K562 (cell line): ENCODE data around the gene LAMA5.

Source experiments
- ARID3B ChIP-seq: fragments of 250-450 bp; sonication (Bioruptor Pico); IDR thresholded peaks from 2 replicates; pipeline ENCODE4 v1.4.0; 2020; ENCODE audit warnings: borderline replicate concordance
- CREB5 ChIP-seq: fragments of 250-450 bp; sonication (Bioruptor Pico); IDR thresholded peaks from 2 replicates; pipeline ENCODE4 v1.5.0; 2020; ENCODE audit warnings: mild to moderate bottlenecking
- ELF1 ChIP-seq: fragments of 200-800 bp; sonication (Bioruptor generic); IDR thresholded peaks from 2 replicates; pipeline ENCODE4 v1.6.1; 2016; ENCODE audit warnings: missing genetic modification characterization, missing compliant biosample characterization
- EZH2 ChIP-seq: IDR thresholded peaks from 2 replicates; pipeline ENCODE4 v1.6.1; 2012; ENCODE audit warnings: low read depth, mild to moderate bottlenecking, inconsistent platforms, low read length, borderline replicate concordance
- JUND ChIP-seq, 2 experiments: IDR thresholded peaks; 2 replicates in 1 of 2; 3 replicates in 1 of 2; pipeline ENCODE4 v1.6.1; 2011; ENCODE audit warnings: borderline replicate concordance in 2 of 2, low read depth in 2 of 2, low read length in 2 of 2, improper control_type of control experiment in 1 of 2, missing biosample characterization in 1 of 2, missing genetic modification characterization in 1 of 2, missing genetic modification reagents in 1 of 2
- MAFG ChIP-seq: fragments of 450-650 bp; conservative IDR thresholded peaks from 2 replicates; pipeline ENCODE4 v1.6.1; 2016; ENCODE audit warnings: missing genetic modification characterization, missing compliant biosample characterization
- MAZ ChIP-seq, 2 experiments: fragments of 450-650 bp in 1 of 2; sonication (generic) in 1 of 2; formaldehyde crosslinking; IDR thresholded peaks in 1 of 2; conservative IDR thresholded peaks in 1 of 2; 2 replicates each; pipeline versions ENCODE4 v1.4.0 to v1.5.0; 2020; ENCODE audit warnings: mild to moderate bottlenecking in 1 of 2, missing genetic modification reagents in 1 of 2
- PTRF ChIP-seq: fragments of 450-650 bp; IDR thresholded peaks from 2 replicates; pipeline ENCODE4 v1.6.1; 2016; ENCODE audit warnings: mild to moderate bottlenecking, missing genetic modification characterization, missing compliant biosample characterization
- TBP ChIP-seq: optimal IDR thresholded peaks from 2 replicates; pipeline ENCODE3; 2011; ENCODE audit warnings: low read depth, low read length, improper control_type of control experiment
- ZBTB5 ChIP-seq: fragments of 450-650 bp; IDR thresholded peaks from 2 replicates; pipeline ENCODE4 v1.6.1; 2017; ENCODE audit warnings: antibody characterized with exemption
- TF ChIP-seq, protein P1 (sequence below), 3 experiments: IDR thresholded peaks in 2 of 3; conservative IDR thresholded peaks in 1 of 3; 2 replicates each; pipeline ENCODE4 v1.5.1; 2011 to 2012; ENCODE audit warnings: low read length in 3 of 3, mild to moderate bottlenecking in 3 of 3, control low read depth in 2 of 3, improper control_type of control experiment in 1 of 3, inconsistent platforms in 1 of 3, low read depth in 1 of 3, mixed read lengths in 1 of 3, moderate library complexity in 1 of 3; ENCODE audit not compliant: insufficient read depth in 2 of 3

DNA sequence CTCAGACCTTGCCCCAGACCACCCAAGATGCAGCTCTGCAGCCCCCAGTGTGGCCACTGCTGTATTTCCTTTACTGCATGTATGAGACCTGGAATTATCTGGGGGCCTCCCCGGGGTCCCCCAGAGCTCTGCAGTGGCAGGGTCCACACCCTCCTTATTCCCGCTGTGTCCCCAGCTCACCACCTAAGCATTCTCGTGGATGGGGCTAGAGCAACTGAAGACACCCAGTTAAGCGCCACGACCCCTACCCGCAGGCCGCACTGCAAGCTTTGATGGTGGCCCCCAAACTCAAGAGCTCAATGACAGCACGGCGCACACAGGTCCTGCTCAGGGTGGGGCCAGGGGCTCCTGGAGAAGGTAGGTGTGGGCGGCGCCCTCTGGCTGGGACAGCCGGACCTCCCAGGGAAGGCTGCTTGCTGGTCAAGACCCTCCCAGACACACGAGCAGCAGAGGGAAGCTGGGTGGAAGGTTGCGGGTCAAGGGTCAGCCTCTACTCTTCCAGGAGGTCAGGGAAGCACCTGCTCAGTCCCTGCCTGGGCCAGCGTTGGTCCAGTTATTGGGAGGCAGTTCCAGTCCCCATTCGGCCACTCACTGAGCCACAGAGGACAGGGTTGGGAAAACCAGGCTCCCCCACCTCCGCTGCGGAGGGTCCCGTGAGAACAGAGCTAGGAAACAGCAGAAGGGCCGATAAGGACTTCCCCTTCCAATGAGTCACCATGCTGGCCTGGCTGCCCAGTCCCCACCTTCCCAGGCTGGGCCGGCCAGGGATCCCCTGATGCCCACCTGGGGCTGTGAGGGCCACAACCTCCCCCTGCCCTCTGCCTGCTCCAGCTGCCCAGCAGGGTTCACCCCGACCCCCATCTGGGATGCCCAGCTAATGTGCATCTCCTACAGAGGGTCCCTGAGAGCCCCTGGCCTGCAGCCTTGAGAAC is 2.9 kb downstream of the LAMA5 start:
- no peak for TF ChIP-seq ELF1 (tag)
- no peak for TF ChIP-seq EZH2
- TF ChIP-seq TBP = no peak
- TF ChIP-seq, protein P1, sequence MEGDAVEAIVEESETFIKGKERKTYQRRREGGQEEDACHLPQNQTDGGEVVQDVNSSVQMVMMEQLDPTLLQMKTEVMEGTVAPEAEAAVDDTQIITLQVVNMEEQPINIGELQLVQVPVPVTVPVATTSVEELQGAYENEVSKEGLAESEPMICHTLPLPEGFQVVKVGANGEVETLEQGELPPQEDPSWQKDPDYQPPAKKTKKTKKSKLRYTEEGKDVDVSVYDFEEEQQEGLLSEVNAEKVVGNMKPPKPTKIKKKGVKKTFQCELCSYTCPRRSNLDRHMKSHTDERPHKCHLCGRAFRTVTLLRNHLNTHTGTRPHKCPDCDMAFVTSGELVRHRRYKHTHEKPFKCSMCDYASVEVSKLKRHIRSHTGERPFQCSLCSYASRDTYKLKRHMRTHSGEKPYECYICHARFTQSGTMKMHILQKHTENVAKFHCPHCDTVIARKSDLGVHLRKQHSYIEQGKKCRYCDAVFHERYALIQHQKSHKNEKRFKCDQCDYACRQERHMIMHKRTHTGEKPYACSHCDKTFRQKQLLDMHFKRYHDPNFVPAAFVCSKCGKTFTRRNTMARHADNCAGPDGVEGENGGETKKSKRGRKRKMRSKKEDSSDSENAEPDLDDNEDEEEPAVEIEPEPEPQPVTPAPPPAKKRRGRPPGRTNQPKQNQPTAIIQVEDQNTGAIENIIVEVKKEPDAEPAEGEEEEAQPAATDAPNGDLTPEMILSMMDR (IDR thresholded peaks at IDR 0.05 in 2 of 3, conservative IDR thresholded peaks at IDR 0.05 in 1 of 3; ENCODE audit: insufficient read depth in 2 of 3, low read depth in 1 of 3, low read length in 3 of 3) = 0 out of 6 replicates have a peak, but pooled peaks of 1 of the 3 experiments have one; percentile 20
- peak; percentile 91 for TF ChIP-seq JUND (IDR thresholded peaks at IDR 0.05; ENCODE audit: borderline replicate concordance, low read depth, low read length)
- TF ChIP-seq JUND (tag; IDR thresholded peaks at IDR 0.05; ENCODE audit: borderline replicate concordance, low read depth, low read length) = peak; percentile 76; the same call in 1 of the 3 replicates
- TF ChIP-seq ZBTB5 = no peak
- no peak for TF ChIP-seq PTRF (tag)
- TF ChIP-seq MAFG = no peak
- no peak for TF ChIP-seq MAZ (CRISPR knock-in tag; conservative IDR thresholded peaks at IDR 0.05 in 1 of 2, IDR thresholded peaks at IDR 0.05 in 1 of 2)
- no peak for TF ChIP-seq CREB5
- TF ChIP-seq ARID3B (CRISPR knock-in tag) = no peak
